Measurements from ENCODE around the gene RYR2. TPM values are rescaled to one million over a fixed set of nuclear protein-coding genes. Genes with fewer than 3 reads are reported as not detected.

The RYR2 gene
- polyA plus RNA-seq, 1 of the 3 experiments (the other 2 are of a cell fraction), result under 0.01 TPM

GRCh38 chr1:237834461-237834860, 792.5 kb downstream of the RYR2 start (continued):
- TF ChIP-seq GATA2 (CRISPR knock-in tag; IDR thresholded peaks at IDR 0.05) (no peak), RCOR1 (IDR thresholded peaks at IDR 0.05; ENCODE audit: low read length) (no peak), YY1 (IDR thresholded peaks at IDR 0.05; ENCODE audit: low read depth) (no peak), JUND (IDR thresholded peaks at IDR 0.05) (no peak)

- ChIA-PET CTCF (interaction anchor here (0.8 to 5.0 kb wide), 3 partner anchors 13 to 31 kb away, joined by 3 to 33 read pairs (median 7); no protein-coding TSS in a partner anchor), POLR2A (no interaction called here)
- H3K9ac ChIP-seq, result no peak overlapping the region
- no peaks in the 10 kb centered on the region for H3K9me2 ChIP-seq
- H3K27me3 ChIP-seq (ENCODE audit: insufficient read depth), result no peaks in the 10 kb centered on the region
- no peak overlapping the region for H2AFZ ChIP-seq (ENCODE audit: low read depth)
- no peak overlapping the region for H3K27ac ChIP-seq (ENCODE audit: low read depth in 2 of 2, low read length in 1 of 2)
- peaks cover 0 to 12% of the 10 kb centered on the region in 2 experiments; a peak in 2 of 4 replicates for H3K4me1 ChIP-seq (ENCODE audit: control insufficient read depth in 1 of 2, insufficient read depth in 2 of 2, low read depth in 1 of 2, low read length in 1 of 2)
- no peaks in the 10 kb centered on the region for H3K9me3 ChIP-seq
- TF ChIP-seq FOSL2 (IDR thresholded peaks at IDR 0.05; ENCODE audit: borderline replicate concordance, low read depth), result no peak
- no peak for TF ChIP-seq EZH2phosphoT487 (IDR thresholded peaks at IDR 0.05; ENCODE audit: borderline replicate concordance, low read depth)
- no peak for TF ChIP-seq NRF1 (IDR thresholded peaks at IDR 0.05; ENCODE audit: low read depth, low read length)
- TF ChIP-seq IRF3 (IDR thresholded peaks at IDR 0.05; ENCODE audit: low read depth, low read length), result no peak
- TF ChIP-seq FOXM1 (IDR thresholded peaks at IDR 0.05; ENCODE audit: low read depth), result no peak
- TF ChIP-seq USF2 (IDR thresholded peaks at IDR 0.05; ENCODE audit: borderline replicate concordance, low read depth, low read length), result no peak
- TF ChIP-seq MXI1 (IDR thresholded peaks at IDR 0.05; ENCODE audit: low read depth, low read length), result no peak
- TF ChIP-seq RXRA (IDR thresholded peaks at IDR 0.05; ENCODE audit: borderline replicate concordance, low read depth), result no peak
- no peak for TF ChIP-seq ELF1 (IDR thresholded peaks at IDR 0.05)
- TF ChIP-seq RCOR1 (IDR thresholded peaks at IDR 0.05; ENCODE audit: low read length), result no peak
- TF ChIP-seq NFIC (IDR thresholded peaks at IDR 0.05; ENCODE audit: borderline replicate concordance), result no peak
- no peaks in the 10 kb centered on the region for H3K36me3 ChIP-seq (replicated peaks in 1 of 2; ENCODE audit: control insufficient read depth in 1 of 2, insufficient read depth in 2 of 2, low read length in 1 of 2)
- WGBS (ENCODE audit: low lambda C conversion rate), result 20% methylated on average over 2 of the region's 3 CpGs
- H3K4me3 ChIP-seq (ENCODE audit: low read depth in 2 of 2, low read length in 1 of 2), result no peak overlapping the region
- no peaks in the 10 kb centered on the region for H3F3A ChIP-seq (replicated peaks; ENCODE audit: insufficient read depth)
- no peaks in the 10 kb centered on the region for H4K20me1 ChIP-seq (ENCODE audit: insufficient read depth)
- no peak overlapping the region for H3K4me2 ChIP-seq
- H3K79me2 ChIP-seq (ENCODE audit: insufficient read depth), result no peaks in the 10 kb centered on the region
- no peak for DNase-seq
Measured at GRCh38 chr1:237838320-237838719, 796.3 kb downstream of the RYR2 start.

GRCh38 chr1:237838904-237839534, 797.0 kb downstream of the RYR2 start:
- ChIA-PET CTCF (interaction anchor here (1.2 to 5.0 kb wide), 3 partner anchors 12 to 32 kb away, joined by 4 to 33 read pairs (median 7); no protein-coding TSS in a partner anchor), POLR2A (no interaction called here)
- DNase-seq, result no peak
- 19% methylated on average over 4 of the region's 6 CpGs for WGBS (ENCODE audit: low lambda C conversion rate)
- no peaks in the 10 kb centered on the region for H4K20me1 ChIP-seq (ENCODE audit: insufficient read depth)
- no peaks in the 10 kb centered on the region for H3K79me2 ChIP-seq (ENCODE audit: insufficient read depth)
- H3K36me3 ChIP-seq (replicated peaks in 1 of 2; ENCODE audit: control insufficient read depth in 1 of 2, insufficient read depth in 2 of 2, low read length in 1 of 2), result no peaks in the 10 kb centered on the region
- H3K9me2 ChIP-seq, result no peaks in the 10 kb centered on the region
- H3K9ac ChIP-seq, result no peak overlapping the region
- no peak overlapping the region for H2AFZ ChIP-seq (ENCODE audit: low read depth)
- H3K27ac ChIP-seq (ENCODE audit: low read depth in 2 of 2, low read length in 1 of 2), result no peak overlapping the region
- no peak overlapping the region for H3K4me3 ChIP-seq (ENCODE audit: low read depth in 2 of 2, low read length in 1 of 2)
- H3K4me1 ChIP-seq (ENCODE audit: control insufficient read depth in 1 of 2, insufficient read depth in 2 of 2, low read depth in 1 of 2, low read length in 1 of 2), result peaks cover 0 to 7% of the 10 kb centered on the region in 2 experiments; a peak in 2 of 4 replicates
- H3K4me2 ChIP-seq, result no peak overlapping the region
- no peaks in the 10 kb centered on the region for H3K9me3 ChIP-seq
- TF ChIP-seq RXRA (IDR thresholded peaks at IDR 0.05; ENCODE audit: borderline replicate concordance, low read depth) (no peak), EZH2phosphoT487 (IDR thresholded peaks at IDR 0.05; ENCODE audit: borderline replicate concordance, low read depth) (no peak), RCOR1 (IDR thresholded peaks at IDR 0.05; ENCODE audit: low read length) (no peak), SMC3 (IDR thresholded peaks at IDR 0.05; ENCODE audit: low read depth, low read length) (no peak), NFIC (IDR thresholded peaks at IDR 0.05; ENCODE audit: borderline replicate concordance) (no peak)
- no peaks in the 10 kb centered on the region for H3K27me3 ChIP-seq (ENCODE audit: insufficient read depth)
- H3F3A ChIP-seq (replicated peaks; ENCODE audit: insufficient read depth), result no peaks in the 10 kb centered on the region

All from SK-N-SH (cell line).